Inflammatory macrophage treated with lipopolysaccharide for 4 hours (primary cell): ENCODE results near the gene LMBRD2.
"Not testable (repeated sequence)": the region's sequence is repeated elsewhere in the genome, so short reads cannot be mapped to it uniquely, and the experiment has no call there.

Experiments used
- DNase-seq: peaks from one replicate; pipeline ENCODE4 v3.0.0-alpha.2; 2020

Gene LMBRD2

DNA sequence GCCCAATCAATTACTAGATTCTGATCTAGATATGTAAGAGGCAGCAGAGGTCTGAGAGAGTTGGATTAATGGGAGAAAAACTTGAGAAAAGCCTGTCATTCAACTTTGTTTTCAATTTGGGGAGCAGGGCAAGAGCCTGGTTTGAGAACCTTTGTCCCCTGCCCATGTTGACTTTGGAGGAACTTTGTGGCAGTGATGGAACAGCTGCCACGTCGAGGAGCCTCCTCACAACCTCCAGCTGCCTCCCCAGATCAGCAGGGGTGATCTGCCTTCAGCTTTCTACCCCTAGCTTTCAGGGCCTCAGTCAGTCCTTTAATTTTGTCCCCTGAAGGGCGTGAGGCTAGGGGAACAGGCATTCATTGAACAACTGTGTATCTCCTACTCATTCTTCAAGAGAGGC is 8.9 kb upstream of the LMBRD2 start:
- DNase-seq = no peak

DNA sequence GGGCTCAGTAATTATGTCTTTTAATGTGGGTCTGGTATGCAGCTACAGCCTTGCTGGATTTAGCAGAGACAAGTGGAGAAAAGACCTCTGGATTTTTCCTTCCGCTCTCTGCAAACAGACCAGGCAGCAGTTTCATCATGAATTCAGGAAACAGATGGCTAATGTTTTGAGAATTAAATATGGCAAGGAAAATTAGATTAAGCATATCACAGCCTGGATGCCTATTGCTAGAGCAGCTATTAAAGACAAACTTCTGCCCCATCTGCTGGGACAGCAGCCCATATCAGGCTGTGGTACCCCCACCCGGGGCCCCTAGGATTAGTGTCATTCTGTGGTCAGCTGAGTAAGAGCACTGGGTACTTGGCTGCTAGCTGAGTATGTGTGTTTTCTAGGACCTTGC is 6.5 kb upstream of the LMBRD2 start:
- DNase-seq = no peak

DNA sequence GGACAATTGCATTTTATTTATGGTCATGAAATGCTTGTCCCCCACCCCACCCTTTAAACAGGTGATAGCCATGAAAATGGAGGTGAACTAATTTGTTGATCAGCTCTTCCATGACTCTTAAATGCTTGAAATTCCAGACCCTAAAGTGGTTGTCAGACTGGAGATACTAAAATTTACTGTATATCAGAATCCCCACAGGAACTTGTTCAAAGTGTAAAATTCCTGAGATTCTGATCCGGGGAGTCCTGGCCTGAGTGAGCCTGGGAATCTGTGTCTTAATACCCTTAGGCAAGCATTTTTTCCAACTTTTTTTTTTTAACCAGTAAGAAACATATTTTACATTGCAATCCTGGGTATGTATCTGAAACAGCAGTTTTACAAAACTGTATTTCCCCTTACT is 4.9 kb upstream of the LMBRD2 start:
- DNase-seq = no peak

DNA sequence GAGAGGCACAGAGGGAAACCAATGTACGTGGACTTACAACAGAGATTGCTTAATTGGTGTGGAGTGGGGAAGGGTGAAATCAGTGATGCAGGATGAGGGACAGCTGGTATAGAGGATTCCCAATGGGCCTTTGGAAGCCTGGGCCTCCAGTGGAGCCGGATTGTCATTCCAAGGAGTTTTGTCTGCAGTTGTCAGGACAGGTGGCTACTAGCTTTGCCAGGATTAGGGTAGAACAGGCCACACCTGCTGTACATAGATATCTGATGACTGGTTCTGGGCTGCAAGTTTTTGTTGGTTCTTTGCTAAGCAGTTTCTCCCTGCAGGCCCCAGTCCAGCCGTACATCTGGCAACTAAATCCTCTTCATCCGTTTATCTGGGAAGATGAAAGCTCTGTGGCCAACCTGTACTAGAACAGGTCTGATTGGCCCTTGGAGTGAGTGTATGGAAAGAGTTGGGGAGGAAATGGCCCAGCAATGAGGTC is 4.5 kb upstream of the LMBRD2 start:
- no peak for DNase-seq

DNA sequence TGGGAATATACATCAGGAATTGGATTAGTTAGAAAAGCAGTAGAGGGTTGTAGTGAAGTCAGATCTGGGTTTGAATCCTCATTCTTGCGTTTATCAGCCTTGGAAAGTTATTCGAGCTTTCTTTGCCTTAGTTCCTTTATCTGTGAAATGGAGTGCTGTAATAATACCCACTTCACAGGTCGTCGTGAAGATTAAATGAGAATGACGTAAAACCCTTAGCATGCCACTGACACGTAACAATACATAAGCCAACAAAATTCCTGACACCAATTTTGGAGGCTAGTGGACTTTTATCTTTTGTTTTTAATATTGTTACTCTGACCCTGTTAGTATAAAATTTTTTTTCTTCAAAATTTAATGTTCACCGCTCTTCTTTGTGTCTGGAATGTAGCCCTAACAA is 3.6 kb upstream of the LMBRD2 start:
- DNase-seq = no peak

DNA sequence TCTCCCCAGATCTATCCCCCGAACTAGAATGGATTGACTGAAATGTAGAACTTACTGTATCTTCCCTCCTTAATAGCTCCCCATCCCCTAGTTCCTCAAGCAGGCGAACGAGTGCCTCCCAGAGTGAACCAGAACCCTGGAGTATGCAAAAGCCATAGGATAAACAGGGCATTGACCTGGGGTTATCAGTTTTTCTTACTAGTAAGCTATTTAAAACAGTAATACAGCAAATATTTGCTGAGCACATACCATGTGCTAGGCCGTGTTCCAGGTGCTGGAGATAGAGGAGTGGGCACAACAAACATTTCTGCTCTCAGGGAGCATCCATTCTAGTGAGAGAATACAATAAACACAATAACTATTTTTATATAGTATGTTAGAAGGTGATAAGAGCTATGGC is 2.0 kb upstream of the LMBRD2 start:
- DNase-seq = no peak

DNA sequence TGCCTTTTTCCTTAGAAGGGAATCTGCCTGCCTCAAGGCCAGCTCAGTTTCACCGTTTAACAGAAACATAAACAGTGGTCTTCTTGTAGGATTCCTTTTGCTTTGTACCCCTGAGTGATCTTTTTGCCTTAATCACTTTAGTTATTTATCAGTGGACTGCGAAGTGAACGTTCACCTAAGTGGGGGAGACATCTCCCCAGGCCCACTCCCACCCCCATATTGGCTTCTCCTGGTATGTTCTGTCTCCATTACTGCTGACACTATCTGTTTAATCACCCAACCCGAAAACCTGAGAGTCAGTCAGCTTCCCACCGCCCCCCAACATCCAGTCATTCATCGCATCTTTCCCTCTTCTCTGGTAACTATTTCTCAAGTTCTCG is 1.6 kb upstream of the LMBRD2 start:
- DNase-seq = no peak

GRCh38 chr5:36152324-36153297 is 924 bp upstream of the LMBRD2 start:
- DNase-seq = no peak

- DNase-seq = peak; percentile 61
These were observed 832 bp downstream of the LMBRD2 start for GRCh38 chr5:36150676-36151433.

DNA sequence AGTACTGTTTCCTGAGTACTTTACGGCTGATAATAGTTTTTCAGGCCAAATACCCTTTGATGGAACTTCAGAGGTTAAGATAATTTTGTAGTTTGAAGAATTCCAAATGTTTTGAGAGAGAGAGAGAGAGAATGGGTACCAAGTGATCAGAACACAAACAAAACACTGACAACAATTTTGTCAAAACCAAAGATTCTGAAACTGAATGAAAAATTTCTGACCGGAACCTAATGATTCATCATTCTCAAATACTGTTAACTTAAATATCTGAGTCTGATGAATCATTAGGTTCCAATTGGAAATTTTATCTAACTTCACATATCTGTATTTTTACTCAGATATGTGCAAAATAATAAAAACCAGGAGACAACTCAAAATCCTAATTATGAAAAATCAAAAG is 4.0 kb downstream of the LMBRD2 start:
- no peak for DNase-seq

- DNase-seq = no peak
These were observed 5.3 kb downstream of the LMBRD2 start for GRCh38 chr5:36146390-36146789.

DNA sequence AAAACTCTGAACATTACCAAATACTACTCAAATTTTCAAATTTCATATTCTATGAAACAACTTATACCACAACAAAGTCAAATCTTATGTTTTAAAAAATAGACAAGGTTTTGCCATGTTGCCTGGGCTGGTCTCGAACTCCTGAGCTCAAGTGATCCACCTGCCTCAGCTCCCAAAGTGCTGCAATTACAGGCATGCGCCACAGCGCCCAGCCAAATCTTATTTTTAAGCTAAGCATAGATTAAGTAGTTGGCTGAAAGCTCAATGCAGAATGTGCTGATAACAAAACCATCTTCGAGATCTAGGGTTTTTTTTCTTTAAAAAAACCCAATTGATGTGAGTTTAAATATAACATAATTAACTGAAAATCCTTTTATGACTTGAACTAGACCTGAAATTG is 6.4 kb downstream of the LMBRD2 start:
- DNase-seq = no peak

DNA sequence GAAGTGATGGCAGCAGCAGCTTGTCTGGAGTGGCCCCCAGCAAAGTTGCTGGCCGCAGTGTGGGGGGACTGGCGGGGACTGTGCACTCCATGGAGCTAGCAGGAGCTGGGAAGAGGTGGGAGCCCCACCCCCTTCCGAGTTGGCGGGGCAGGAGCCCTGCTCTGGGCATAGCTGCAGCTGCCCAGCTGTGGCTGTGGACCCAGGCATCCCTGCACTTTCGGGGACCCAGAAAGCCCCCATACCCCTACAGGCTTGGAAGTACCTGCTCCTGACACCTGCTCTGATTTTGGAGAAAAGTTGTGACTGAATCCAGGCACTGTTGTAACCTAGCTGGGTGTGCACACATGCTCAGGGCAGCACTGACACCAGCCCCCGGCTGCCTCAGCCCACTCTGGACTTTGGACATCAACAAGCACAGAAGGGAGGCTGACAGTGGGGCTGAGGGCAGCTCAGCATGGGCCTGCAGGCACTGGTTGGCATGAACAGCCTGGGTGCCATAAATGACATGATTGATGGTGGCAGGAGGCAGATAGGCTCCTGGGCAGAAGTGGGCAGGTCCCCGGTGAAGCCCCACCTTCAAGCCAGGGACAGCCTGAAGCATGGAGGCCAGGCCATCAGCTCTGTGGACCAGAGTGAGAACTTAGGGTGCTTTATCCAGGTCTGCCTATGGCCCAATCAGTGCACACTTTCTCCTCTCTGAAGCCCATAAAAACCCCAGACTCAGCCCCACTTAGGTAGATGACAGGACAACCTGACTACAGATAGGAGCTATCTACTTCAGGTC is 12.6 kb downstream of the LMBRD2 start:
- DNase-seq = no peak

GRCh38 chr5:36136581-36136980 is 15.1 kb downstream of the LMBRD2 start:
- no peak for DNase-seq

DNA sequence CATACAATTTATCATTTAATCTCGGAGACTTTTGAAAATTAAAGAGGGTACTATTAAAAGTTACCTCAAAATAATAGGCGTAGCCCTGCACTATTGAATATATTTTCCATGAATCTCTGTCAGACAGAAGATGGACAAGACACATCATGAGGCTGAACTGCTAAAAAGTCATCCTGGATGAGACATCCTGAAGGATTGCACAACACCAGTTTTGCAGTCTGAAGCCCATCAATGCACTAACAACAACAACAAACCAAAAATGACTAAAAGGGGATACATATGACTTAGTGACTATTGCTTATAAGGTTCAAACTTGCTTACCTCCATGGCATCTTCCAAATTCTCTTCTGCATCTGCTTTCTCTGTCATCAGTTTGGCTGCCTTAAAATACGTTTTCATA is 15.7 kb downstream of the LMBRD2 start:
- DNase-seq = no peak

- DNase-seq = not testable (repeated sequence)
These were observed 18.7 kb downstream of the LMBRD2 start for GRCh38 chr5:36133009-36133408.

- not testable (repeated sequence) for DNase-seq
These were observed 22.0 kb downstream of the LMBRD2 start for GRCh38 chr5:36129666-36130065.

- no peak for DNase-seq
These were observed 22.9 kb downstream of the LMBRD2 start for GRCh38 chr5:36128795-36129194.

- no peak for DNase-seq
These were observed 25.8 kb downstream of the LMBRD2 start for GRCh38 chr5:36125868-36126267.

DNA sequence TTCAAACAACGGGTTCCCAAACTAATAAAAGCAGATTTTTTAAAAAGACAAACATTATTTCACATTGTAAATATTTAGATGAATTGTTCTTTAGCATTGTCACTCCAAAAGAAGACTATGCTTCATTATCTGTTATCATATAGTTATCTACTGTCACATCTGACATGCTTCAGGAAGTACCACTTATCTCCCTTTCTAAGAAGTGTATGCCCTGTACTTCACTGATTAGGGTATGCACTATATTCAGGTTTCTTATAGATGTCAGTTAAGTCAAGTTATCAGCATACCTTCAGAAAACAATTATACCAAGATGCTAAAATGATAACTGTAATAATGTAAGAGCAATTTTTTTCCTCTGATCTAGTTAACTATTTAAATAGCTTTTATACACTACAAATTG is 40.4 kb downstream of the LMBRD2 start:
- no peak for DNase-seq

- DNase-seq = peak; percentile 79
These were observed 42.8 kb downstream of the LMBRD2 start for GRCh38 chr5:36108758-36109460.

GRCh38 chr5:36105819-36106218 is 45.9 kb downstream of the LMBRD2 start:
- DNase-seq = no peak

DNA sequence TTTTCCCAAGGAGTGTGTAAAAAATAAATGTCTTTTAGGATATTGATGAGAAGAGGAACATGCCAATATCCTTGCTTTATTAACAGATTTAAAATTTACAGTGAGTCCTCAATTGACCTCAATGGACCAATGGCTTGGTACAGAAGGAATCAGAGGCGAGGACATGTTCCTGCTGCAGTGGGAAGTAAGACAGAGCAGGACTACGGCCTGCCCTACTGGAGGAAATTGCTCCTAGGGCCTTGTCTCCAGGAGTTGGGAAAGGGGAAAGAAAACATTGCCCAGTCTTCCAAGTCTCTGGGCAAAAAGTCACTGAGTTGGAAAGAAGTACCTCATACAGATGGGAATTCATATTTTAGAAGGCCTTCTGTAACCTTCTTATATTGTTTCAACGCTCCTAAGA is 51.9 kb downstream of the LMBRD2 start:
- no peak for DNase-seq
